HepG2 (cell line): ENCODE data around the gene CLEC11A. TPM values are rescaled to one million over a fixed set of nuclear protein-coding genes. Genes with fewer than 3 reads are reported as not detected.
A peak's percentile ranks its signal among the peaks of the same experiment; 100 is the strongest.

Source experiments
- ATAC-seq: fragments of 200-7000 bp; cut with Tn5 transposase; 3 replicates; pipeline ENCODE4 v1.9.1; 2020; ENCODE audit warnings: mild to moderate bottlenecking, moderate library complexity
- Bru-seq: library from RNA; stranded (reverse); fragments of 400-500 nt; gene quantifications from one replicate; lab custom pipeline; 2021; lab: Mats Ljungman, UMichigan
- BruChase-seq, 2 experiments: library from RNA; stranded (reverse); fragments of 400-500 nt; gene quantifications; one replicate each; lab custom pipeline; 2021; lab: Mats Ljungman, UMichigan
- BruUV-seq: library from RNA; stranded (reverse); fragments of 400-500 nt; replicated peaks from 2 replicates; lab custom pipeline; 2021; lab: Mats Ljungman, UMichigan
- CTCF ChIA-PET: fragments of 300-600 bp; formaldehyde crosslinking; extraction: SDS; loops from one replicate; lab custom pipeline; 2021; ENCODE audit warnings: low total read pairs, inconsistent platforms, low intra/inter-chr PET ratio; lab: Yijun Ruan, JAX
- POLR2A ChIA-PET: fragments of 350-600 bp; sonication (Branson Sonifier 250); formaldehyde crosslinking; loops from one replicate; lab custom pipeline; 2020; ENCODE audit warnings: antibody characterized with exemption, inconsistent platforms; lab: Yijun Ruan, JAX
- DNase-seq: peaks from one replicate; pipeline ENCODE4 v3.0.0-alpha.2; 2015; ENCODE audit warnings: low spot score
- FAIRE-seq: peaks from 3 replicates; lab custom pipeline; 2011; peaks lifted over from hg19 to GRCh38; lab: Jason Lieb, UNC
- H2AFZ ChIP-seq: one replicate; pipeline ENCODE4 v1.6.1; 2011; ENCODE audit warnings: low read length, inconsistent platforms
- H3K27ac ChIP-seq: fragments of 300-600 bp; 3 replicates; pipeline ENCODE4 v1.8.0; 2011; ENCODE audit warnings: mixed run types, mild to moderate bottlenecking, mixed read lengths, low read length, inconsistent platforms; ENCODE audit not compliant: insufficient read depth; ENCODE audit errors: extremely low read length
- H3K27me3 ChIP-seq, 2 experiments: fragments of 200-600 bp in 1 of 2; 2 replicates in 1 of 2; 3 replicates in 1 of 2; pipeline versions ENCODE4 v1.6.0 to v1.8.0; 2011; ENCODE audit warnings: low read length in 2 of 2, mild to moderate bottlenecking in 2 of 2, moderate library complexity in 2 of 2, inconsistent platforms in 1 of 2; ENCODE audit not compliant: insufficient read depth in 2 of 2, control insufficient read depth in 1 of 2
- H3K36me3 ChIP-seq, 2 experiments: fragments of 200-600 bp in 1 of 2; replicated peaks in 1 of 2; 2 replicates in 1 of 2; 3 replicates in 1 of 2; pipeline versions ENCODE4 v1.5.1 to v1.8.0; 2011; ENCODE audit warnings: low read length in 2 of 2, inconsistent platforms in 1 of 2; ENCODE audit not compliant: insufficient read depth in 2 of 2, control insufficient read depth in 1 of 2
- H3K4me1 ChIP-seq: 2 replicates; pipeline ENCODE4 v1.5.1; 2012; ENCODE audit warnings: low read length, inconsistent platforms; ENCODE audit not compliant: insufficient read depth
- H3K4me2 ChIP-seq: 2 replicates; pipeline ENCODE4 v1.6.0; 2011; ENCODE audit warnings: low read depth, low read length, inconsistent platforms
- H3K4me3 ChIP-seq, 3 experiments: fragments of 200-600 bp in 1 of 3; sonication (generic), shearing (Covaris generic) in 1 of 3; replicated peaks in 1 of 3; 2 replicates each; pipeline ENCODE4 v1.5.1; 2011 to 2016; ENCODE audit warnings: low read length in 3 of 3, inconsistent platforms in 2 of 3, low read depth in 2 of 3, mild to moderate bottlenecking in 2 of 3, control low read depth in 1 of 3, mixed read lengths in 1 of 3; ENCODE audit not compliant: insufficient read depth in 1 of 3
- H3K79me2 ChIP-seq: one replicate; pipeline ENCODE4 v1.6.1; 2011; ENCODE audit warnings: low read length, inconsistent platforms; ENCODE audit not compliant: insufficient read depth
- H3K9ac ChIP-seq: 2 replicates; pipeline ENCODE4 v1.6.0; 2011; ENCODE audit warnings: mild to moderate bottlenecking, low read depth, low read length, inconsistent platforms; ENCODE audit not compliant: insufficient read depth
- H3K9me3 ChIP-seq: 2 replicates; pipeline ENCODE4 v1.5.1; 2012; ENCODE audit warnings: mild to moderate bottlenecking, low read length
- H4K20me1 ChIP-seq: 2 replicates; pipeline ENCODE4 v1.6.0; 2011; ENCODE audit warnings: inconsistent platforms, mild to moderate bottlenecking, low read length, moderate library complexity; ENCODE audit not compliant: insufficient read depth
- ATF4 ChIP-seq, 2 experiments: fragments of 450-650 bp in 1 of 2; sonication (generic) in 1 of 2; formaldehyde crosslinking; IDR thresholded peaks; 2 replicates each; pipeline versions ENCODE4 v1.5.0 to v1.8.0; 2020 to 2022; ENCODE audit warnings: mild to moderate bottlenecking in 1 of 2, missing genetic modification reagents in 1 of 2
- HNRNPLL ChIP-seq: fragments of 200-400 bp; formaldehyde crosslinking; IDR thresholded peaks from 2 replicates; pipeline ENCODE4 v1.6.1; 2017; ENCODE audit warnings: mild to moderate bottlenecking, low read depth, low read length; ENCODE audit not compliant: poor library complexity, severe bottlenecking
- ZNF407 ChIP-seq: sonication (generic); formaldehyde crosslinking; IDR thresholded peaks from one replicate; pipeline ENCODE4 v1.5.1; 2020; ENCODE audit warnings: mild to moderate bottlenecking, missing genetic modification reagents; ENCODE audit errors: not compliant biosample characterization
- WGBS: methylation state at CpG from one replicate; pipeline ENCODE4 v1.1.6; 2017; ENCODE audit warnings: low lambda C conversion rate; 5-methylcytosine and 5-hydroxymethylcytosine counted together
- in situ Hi-C: cut with HindIII; loops from 2 replicates; pipeline ENCODE4 v1.10.0; 2017; ENCODE audit warnings: low pct_unique_long_range_greater_than_20kb; ENCODE audit not compliant: extremely low pct_ligation_motif_present
- intact Hi-C: fragments of 100-400 bp; cut with micrococcal nuclease; formaldehyde crosslinking; loops from one replicate; pipeline ENCODE4 v1.10.0; 2022; ENCODE audit not compliant: unreplicated experiment
- long read RNA-seq, 2 experiments: library from RNA in 1 of 2; library from polyadenylated mRNA in 1 of 2; stranded (forward) in 1 of 2; unstranded in 1 of 2; transcript quantifications; one replicate each; pipeline ENCODE4 v2.0.0, GENCODE V29; 2019 to 2022
- polyA minus RNA-seq, 3 experiments: library from RNA; depleted of rRNA, polyadenylated mRNA; stranded (reverse); fragments of >200 nt; gene quantifications; 2 replicates each; pipeline ENCODE4 v1.2.3, GENCODE V29; 2011; ENCODE audit warnings: low replicate concordance in 1 of 3
- polyA plus RNA-seq, 8 experiments: library from polyadenylated mRNA; depleted of rRNA in 3 of 8; stranded (reverse) in 7 of 8; unstranded in 1 of 8; fragments of >200 nt; fragmentation: Illumina TruSeq in 4 of 8; extraction: Trizol in 4 of 8; gene quantifications; 2 replicates each; pipeline versions ENCODE4 v1.2.1 to v1.2.3, GENCODE V29; 2011 to 2016; ENCODE audit warnings: low read depth in 4 of 8, missing spikeins in 1 of 8, mixed read lengths in 1 of 8; ENCODE audit not compliant: insufficient read depth in 1 of 8
- total RNA-seq, 5 experiments: library from RNA; depleted of rRNA; stranded (reverse); fragments of >200 nt; fragmentation: Illumina TruSeq; extraction: Trizol; gene quantifications; 2 replicates each; pipeline ENCODE4 v1.2.3, GENCODE V29; 2016; ENCODE audit warnings: low read depth in 1 of 5

CLEC11A gene
- total RNA-seq (2016; rRNA removed; fragmentation: Illumina TruSeq; extraction: Trizol) (not detected in 2 replicates), polyA plus RNA-seq (2011; rRNA removed) (not detected in 2 replicates), polyA minus RNA-seq (2011; rRNA and poly(A)+ RNA removed; ENCODE audit: low replicate concordance) (not detected in 2 replicates), Bru-seq, nascent RNA (not detected), BruChase-seq, experiment 1, labeled RNA remaining after a 6-hour chase (not detected), BruChase-seq, experiment 2, labeled RNA remaining after a 2-hour chase (not detected)
- not detected in 2 replicates for total RNA-seq (2016; cell fraction: cytosol; rRNA removed; fragmentation: Illumina TruSeq; extraction: Trizol; ENCODE audit: low read depth)
- total RNA-seq (2016; cell fraction: insoluble cytoplasmic fraction; rRNA removed; fragmentation: Illumina TruSeq; extraction: Trizol): not detected in 2 replicates
- not detected in 2 replicates for total RNA-seq (2016; cell fraction: membrane; rRNA removed; fragmentation: Illumina TruSeq; extraction: Trizol)
- total RNA-seq (2016; cell fraction: nucleus; rRNA removed; fragmentation: Illumina TruSeq; extraction: Trizol): not detected in 2 replicates
- polyA plus RNA-seq (2011; cell fraction: cytosol; rRNA removed): not detected in 2 replicates
- polyA plus RNA-seq (2011; cell fraction: nucleus; rRNA removed): not detected in 2 replicates
- not detected in 2 replicates for polyA plus RNA-seq (2012)
- polyA plus RNA-seq (2016; cell fraction: cytosol; fragmentation: Illumina TruSeq; extraction: Trizol; ENCODE audit: low read depth): not detected in 2 replicates
- not detected in 2 replicates for polyA plus RNA-seq (2016; cell fraction: insoluble cytoplasmic fraction; fragmentation: Illumina TruSeq; extraction: Trizol; ENCODE audit: low read depth)
- not detected in 2 replicates for polyA plus RNA-seq (2016; cell fraction: membrane; fragmentation: Illumina TruSeq; extraction: Trizol; ENCODE audit: low read depth)
- polyA plus RNA-seq (2016; cell fraction: nucleus; fragmentation: Illumina TruSeq; extraction: Trizol; ENCODE audit: insufficient read depth, low read depth): not detected in 2 replicates
- polyA minus RNA-seq (2011; cell fraction: cytosol; rRNA and poly(A)+ RNA removed): not detected in 2 replicates
- polyA minus RNA-seq (2011; cell fraction: nucleus; rRNA and poly(A)+ RNA removed): not detected in 2 replicates
- long read RNA-seq, experiment 1: 0 reads
- long read RNA-seq, experiment 2: 0 reads

GRCh38 chr19:50723069-50723468 is at the start of gene CLEC11A:
Gene CLEC11A (plus strand): TSS chr19:50723364. CDS start chr19:50723526, 162 bp downstream.
- Histone ChIP-seq H3K9ac (no peak within 1 kb of the TSS), H2AFZ (no peak within 1 kb of the TSS), H3K4me1 (no peaks in the 10 kb centered on the region), H3K27ac (no peak within 1 kb of the TSS), H3K36me3 (no peaks in the 10 kb centered on the region), H4K20me1 (no peaks in the 10 kb centered on the region), H3K9me3 (no peaks in the 10 kb centered on the region), H3K4me2 (peak within 1 kb of the TSS; percentile 74), H3K79me2 (no peaks in the 10 kb centered on the region), H3K27me3 (peaks cover 9 to 46% of the 10 kb centered on the region in 2 experiments), H3K4me3 (peak within 1 kb of the TSS; percentile 34 to 69 (median 43); a peak in 4 of 6 replicates)
- FAIRE-seq (no peak), DNase-seq (no peak), ATAC-seq (no peak)
- TF ChIP-seq ATF4 (CRISPR knock-in tag; IDR thresholded peaks at IDR 0.05) (no peak), ZNF407 (CRISPR knock-in tag) (no peak), HNRNPLL (no peak)
- in situ Hi-C loops: no loop called here
- intact Hi-C loops: loop anchor here (5.0 kb wide), 1 partner anchor 59 kb away; no protein-coding TSS in a partner anchor
- BruUV-seq: no TSS peak
- POLR2A ChIA-PET: no interaction called here
- CTCF ChIA-PET: no interaction called here
- WGBS: 2% methylated on average over 15 of the region's 15 CpGs
